ENCODE results near the gene RASA3.

RASA3 gene

DNA sequence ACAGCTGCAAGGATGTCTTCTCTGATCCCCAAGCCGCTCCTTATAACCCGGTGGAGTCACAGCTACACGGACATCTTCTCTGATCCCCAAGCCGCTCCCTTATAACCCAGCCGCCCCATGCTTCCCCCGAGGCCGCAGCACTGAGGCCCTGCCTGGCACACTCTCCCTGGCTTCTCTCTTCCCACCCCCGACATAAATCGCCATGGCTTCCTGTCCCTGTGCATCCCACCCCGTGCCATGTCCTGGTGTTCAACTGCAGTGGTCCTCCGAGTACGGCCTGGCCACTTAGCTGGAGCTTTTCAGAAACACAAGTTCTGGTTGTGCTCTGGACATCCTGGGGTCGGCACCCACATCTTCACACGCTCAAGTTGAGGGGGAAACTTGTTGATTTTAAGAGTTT, 60.4 kb downstream of the RASA3 start:
- H3K4me3 ChIP-seq = peak overlapping the region in 2 of 10 experiments; percentile 21 to 23; a peak in 2 of 20 replicates
- peak overlapping the region in 9 of 11 experiments; percentile 43 to 73 (median 57); a peak in 19 of 22 replicates for H3K27ac ChIP-seq
- H3K9me3 ChIP-seq (replicated peaks in 1 of 11) = peaks cover 0 to 5% (median 0%) of the 10 kb centered on the region in 11 experiments; a peak in 3 of 22 replicates
- peaks cover 22 to 56% (median 34%) of the 10 kb centered on the region in 11 experiments; a peak in 19 of 22 replicates for H3K36me3 ChIP-seq
- H3K9ac ChIP-seq = peak overlapping the region; percentile 26 to 60 (median 54); a peak in 18 of 22 replicates
- peak overlapping the region; percentile 68 to 86 (median 75) for H3K4me2 ChIP-seq
- TF ChIP-seq Cebpa-rat (IDR thresholded peaks at IDR 0.05) = no peak
- peaks cover 63 to 84% (median 76%) of the 10 kb centered on the region in 10 experiments for H3K4me1 ChIP-seq
- H3K27me3 ChIP-seq = no peaks in the 10 kb centered on the region
- H4K20me1 ChIP-seq = peaks cover 12 to 69% (median 30%) of the 10 kb centered on the region in 11 experiments; a peak in 17 of 22 replicates

DNA sequence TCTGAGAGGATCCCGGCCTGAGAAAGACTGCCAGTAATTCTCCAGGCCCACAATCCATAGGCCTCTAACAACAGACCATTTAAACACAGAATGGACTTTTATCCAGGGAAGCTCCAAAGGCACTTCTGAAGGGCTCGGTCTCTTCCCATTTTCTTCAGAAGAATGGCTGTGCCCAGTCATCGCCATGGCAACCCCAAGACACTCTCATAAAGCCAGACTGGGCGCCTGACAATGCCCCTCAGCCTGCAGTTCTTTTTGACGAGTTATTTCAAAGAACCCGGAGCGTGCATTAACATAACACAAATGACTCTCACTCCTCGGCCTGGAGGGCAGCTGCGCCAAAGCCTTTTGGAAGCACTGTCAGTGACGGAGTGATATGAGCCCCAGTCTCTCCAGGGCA, 61.0 kb downstream of the RASA3 start:
- H3K27ac ChIP-seq = peak overlapping the region in 9 of 11 experiments; percentile 43 to 73 (median 57); a peak in 16 of 22 replicates
- peak overlapping the region; percentile 26 to 60 (median 54); a peak in 15 of 22 replicates for H3K9ac ChIP-seq
- peaks cover 63 to 84% (median 76%) of the 10 kb centered on the region in 10 experiments for H3K4me1 ChIP-seq
- peaks cover 22 to 53% (median 32%) of the 10 kb centered on the region in 11 experiments; a peak in 19 of 22 replicates for H3K36me3 ChIP-seq
- TF ChIP-seq Cebpa-rat (IDR thresholded peaks at IDR 0.05) = no peak
- H3K27me3 ChIP-seq = no peaks in the 10 kb centered on the region
- H3K4me3 ChIP-seq = 0 out of 20 replicates have a peak overlapping the region, but pooled peaks of 1 of the 10 experiments have one; percentile 21
- peak overlapping the region; percentile 68 to 86 (median 75) for H3K4me2 ChIP-seq
- peaks cover 0 to 5% (median 0%) of the 10 kb centered on the region in 11 experiments; a peak in 3 of 22 replicates for H3K9me3 ChIP-seq (replicated peaks in 1 of 11)
- peaks cover 6 to 69% (median 25%) of the 10 kb centered on the region in 11 experiments; a peak in 15 of 22 replicates for H4K20me1 ChIP-seq

DNA sequence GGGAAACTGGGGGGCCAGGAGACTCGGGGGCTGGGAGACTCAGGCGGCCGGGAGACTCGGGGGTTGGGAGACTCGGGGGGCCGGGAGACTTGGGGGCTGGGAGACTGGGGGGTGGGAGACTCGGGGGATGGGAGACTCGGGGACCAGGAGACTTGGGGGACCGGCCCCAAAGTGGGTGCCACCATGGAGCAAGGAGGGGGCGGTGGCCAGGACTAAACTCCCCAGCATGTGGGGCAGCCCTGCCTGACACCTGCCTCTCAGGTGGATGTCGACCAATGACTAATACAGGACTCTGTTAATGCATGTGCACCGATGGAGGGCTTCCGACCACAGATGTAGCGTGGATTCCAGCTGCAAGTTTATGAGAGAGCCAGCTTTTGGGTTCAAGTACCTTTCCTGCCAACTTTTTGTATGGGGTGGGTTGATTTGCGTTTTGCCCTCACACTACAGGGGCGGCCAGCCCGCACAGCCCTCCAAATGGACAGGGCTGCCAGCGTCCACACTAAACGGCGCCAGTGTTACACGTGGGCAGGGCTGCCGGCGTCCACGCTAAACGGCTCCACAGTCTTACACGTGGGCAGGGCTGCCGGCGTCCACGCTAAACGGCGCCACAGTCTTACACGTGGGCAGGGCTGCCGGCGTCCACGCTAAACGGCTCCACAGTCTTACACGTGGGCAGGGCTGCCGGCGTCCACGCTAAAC, 62.2 kb downstream of the RASA3 start:
- Histone ChIP-seq H3K4me3 (no peak overlapping the region), H3K9ac (no peak overlapping the region), H3K27ac (peak overlapping the region in 7 of 11 experiments; percentile 18 to 55 (median 47); a peak in 11 of 22 replicates), H3K4me1 (peaks cover 72 to 86% (median 81%) of the 10 kb centered on the region in 10 experiments), H3K9me3 (replicated peaks in 1 of 11) (peaks cover 0 to 5% (median 0%) of the 10 kb centered on the region in 11 experiments; a peak in 3 of 22 replicates), H3K4me2 (peak overlapping the region in 5 of 11 experiments; percentile 9 to 57 (median 40); a peak in 5 of 22 replicates), H4K20me1 (peaks cover 0 to 72% (median 17%) of the 10 kb centered on the region in 11 experiments; a peak in 11 of 22 replicates), H3K27me3 (no peaks in the 10 kb centered on the region), H3K36me3 (peaks cover 15 to 45% (median 25%) of the 10 kb centered on the region in 11 experiments; a peak in 18 of 22 replicates)
- no peak for TF ChIP-seq Cebpa-rat (IDR thresholded peaks at IDR 0.05)

DNA sequence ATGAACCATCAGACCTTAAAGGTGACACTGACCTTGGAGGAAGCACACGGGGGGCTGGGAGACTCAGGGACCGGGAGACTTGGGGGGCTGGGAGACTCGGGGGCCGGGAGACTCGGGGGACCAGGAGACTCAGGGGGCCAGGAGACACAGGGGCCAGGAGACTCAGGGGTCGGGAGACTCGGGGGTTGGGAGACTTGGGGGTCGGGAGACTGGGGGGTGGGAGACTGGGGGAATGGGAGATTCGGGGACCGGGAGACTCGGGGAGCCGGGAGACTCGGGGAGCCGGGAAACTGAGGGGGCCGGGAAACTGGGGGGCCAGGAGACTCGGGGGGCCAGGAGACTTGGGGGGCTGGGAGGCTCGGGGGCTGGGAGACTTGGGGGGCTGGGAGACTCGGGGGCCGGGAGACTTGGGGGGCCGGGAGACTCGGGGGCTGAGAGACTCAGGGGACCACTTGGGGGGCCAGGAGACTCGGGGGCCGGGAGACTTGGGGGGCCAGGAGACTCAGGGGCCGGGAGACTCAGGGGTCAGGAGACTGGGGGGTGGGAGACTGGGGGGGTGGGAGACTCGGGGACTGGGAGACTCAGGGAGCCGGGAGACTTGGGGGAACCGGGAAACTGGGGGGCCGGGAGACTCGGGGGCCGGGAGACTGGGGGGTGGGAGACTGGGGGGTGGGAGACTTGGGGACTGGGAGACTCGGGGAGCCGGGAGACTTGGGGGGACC, 62.9 kb downstream of the RASA3 start:
- Histone ChIP-seq H3K27me3 (no peaks in the 10 kb centered on the region), H3K4me2 (peak overlapping the region; percentile 87 to 100 (median 99)), H3K36me3 (peaks cover 12 to 38% (median 21%) of the 10 kb centered on the region in 11 experiments; a peak in 18 of 22 replicates), H3K27ac (peak overlapping the region in 10 of 11 experiments; percentile 91 to 100 (median 99); a peak in 20 of 22 replicates), H3K4me1 (peaks cover 72 to 84% (median 79%) of the 10 kb centered on the region in 10 experiments), H3K4me3 (peak overlapping the region in 8 of 10 experiments; percentile 27 to 69 (median 62); a peak in 15 of 20 replicates), H4K20me1 (peaks cover 0 to 70% (median 10%) of the 10 kb centered on the region in 11 experiments; a peak in 11 of 22 replicates), H3K9me3 (replicated peaks in 1 of 11) (peaks cover 0 to 5% (median 0%) of the 10 kb centered on the region in 11 experiments; a peak in 3 of 22 replicates), H3K9ac (peak overlapping the region; percentile 32 to 97 (median 93); a peak in 21 of 22 replicates)
- TF ChIP-seq Cebpa-rat (IDR thresholded peaks at IDR 0.05) = no peak

DNA sequence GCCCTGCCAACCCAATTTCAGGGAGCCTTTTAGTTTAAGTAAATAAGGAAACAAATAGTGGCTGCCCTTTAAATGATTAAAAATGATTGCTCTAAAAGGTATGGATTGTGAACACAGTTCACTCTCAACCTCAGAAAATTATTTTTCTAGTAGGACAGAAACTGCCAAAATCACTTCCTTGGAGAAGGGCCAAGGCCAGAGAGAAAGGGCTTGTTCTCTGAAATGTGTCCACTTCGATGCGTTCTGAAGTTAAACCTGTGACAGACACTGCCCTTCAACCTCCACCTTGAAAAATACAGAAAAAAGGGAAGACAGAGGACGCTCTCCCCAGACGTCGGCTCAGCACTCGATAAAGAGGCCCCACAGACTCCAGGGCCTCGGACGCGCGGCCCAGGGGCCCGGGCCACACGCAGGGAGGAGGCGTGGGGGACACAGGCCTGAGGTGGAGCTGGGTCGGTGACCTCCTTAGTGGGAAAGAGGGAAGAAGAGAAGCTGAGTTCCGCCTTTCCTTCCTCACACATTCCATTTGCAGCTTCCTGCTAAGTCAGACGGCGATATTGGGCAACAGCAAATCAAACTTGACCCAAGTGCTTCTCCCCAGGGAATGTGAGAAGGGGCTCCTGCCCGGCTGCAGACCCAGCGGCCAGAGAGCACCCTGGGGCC, 63.6 kb downstream of the RASA3 start:
- Histone ChIP-seq H3K4me2 (peak overlapping the region; percentile 87 to 100 (median 99)), H3K27me3 (no peaks in the 10 kb centered on the region), H3K4me3 (peak overlapping the region in 9 of 10 experiments; percentile 38 to 69 (median 62); a peak in 16 of 20 replicates), H3K4me1 (peaks cover 74 to 84% (median 79%) of the 10 kb centered on the region in 10 experiments), H3K27ac (peak overlapping the region; percentile 53 to 100 (median 99); a peak in 21 of 22 replicates), H4K20me1 (peaks cover 0 to 64% (median 3%) of the 10 kb centered on the region in 11 experiments; a peak in 10 of 22 replicates), H3K9ac (peak overlapping the region; percentile 72 to 97 (median 93); a peak in 21 of 22 replicates), H3K9me3 (replicated peaks in 1 of 11) (peaks cover 0 to 5% (median 0%) of the 10 kb centered on the region in 11 experiments; a peak in 3 of 22 replicates), H3K36me3 (peaks cover 8 to 31% (median 17%) of the 10 kb centered on the region in 11 experiments; a peak in 18 of 22 replicates)
- TF ChIP-seq Cebpa-rat (IDR thresholded peaks at IDR 0.05) = peak; percentile 25 to 86 (median 67); a peak in 15 of 22 replicates

DNA sequence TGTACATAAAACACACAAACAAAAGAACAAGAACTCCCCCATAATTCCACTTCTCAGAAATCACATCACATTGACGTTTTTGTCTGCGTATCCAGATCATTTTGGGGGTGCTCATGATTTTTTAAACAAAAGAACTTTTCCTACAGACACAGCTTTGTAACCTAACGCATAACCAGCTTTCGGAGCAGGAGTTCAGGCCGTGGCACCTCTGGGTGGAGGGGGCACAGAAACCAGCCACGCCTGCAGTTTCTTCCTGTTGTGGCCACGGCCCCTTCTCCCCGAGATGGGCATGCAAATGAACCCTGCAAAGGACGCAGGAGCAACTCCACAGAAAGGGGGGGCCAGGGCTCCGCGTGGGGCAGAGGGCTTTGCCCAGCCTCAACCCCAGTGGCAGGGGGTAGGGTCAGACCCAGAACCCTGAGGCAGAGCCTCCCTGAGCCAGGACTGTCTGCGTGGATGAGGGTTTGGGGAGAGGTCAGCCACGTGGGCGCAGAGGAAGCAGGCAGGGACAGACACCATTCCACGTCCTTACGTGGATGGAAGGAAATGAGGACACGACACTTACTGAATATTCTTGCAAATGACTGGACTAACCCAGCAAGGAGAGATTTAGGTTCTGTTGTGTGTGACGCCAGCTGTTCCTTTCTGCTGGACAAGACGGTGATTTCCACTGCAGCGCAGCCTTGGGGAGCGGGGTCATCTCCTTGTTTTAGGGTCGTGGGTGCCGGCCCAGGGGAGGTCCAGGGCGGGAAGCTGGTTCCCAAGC, 64.4 kb downstream of the RASA3 start:
- Histone ChIP-seq H3K9me3 (replicated peaks in 1 of 11) (peaks cover 0 to 5% (median 0%) of the 10 kb centered on the region in 11 experiments; a peak in 3 of 22 replicates), H3K4me3 (peak overlapping the region; percentile 38 to 69 (median 61); a peak in 17 of 20 replicates), H3K27ac (peak overlapping the region; percentile 53 to 100 (median 99)), H4K20me1 (peaks cover 0 to 59% (median 0%) of the 10 kb centered on the region in 11 experiments; a peak in 4 of 22 replicates), H3K36me3 (peaks cover 3 to 25% (median 12%) of the 10 kb centered on the region in 11 experiments; a peak in 12 of 22 replicates), H3K9ac (peak overlapping the region; percentile 72 to 97 (median 93)), H3K27me3 (no peaks in the 10 kb centered on the region), H3K4me1 (peaks cover 80 to 86% (median 82%) of the 10 kb centered on the region in 10 experiments), H3K4me2 (peak overlapping the region; percentile 87 to 100 (median 99))
- TF ChIP-seq Cebpa-rat (IDR thresholded peaks at IDR 0.05) = no peak

DNA sequence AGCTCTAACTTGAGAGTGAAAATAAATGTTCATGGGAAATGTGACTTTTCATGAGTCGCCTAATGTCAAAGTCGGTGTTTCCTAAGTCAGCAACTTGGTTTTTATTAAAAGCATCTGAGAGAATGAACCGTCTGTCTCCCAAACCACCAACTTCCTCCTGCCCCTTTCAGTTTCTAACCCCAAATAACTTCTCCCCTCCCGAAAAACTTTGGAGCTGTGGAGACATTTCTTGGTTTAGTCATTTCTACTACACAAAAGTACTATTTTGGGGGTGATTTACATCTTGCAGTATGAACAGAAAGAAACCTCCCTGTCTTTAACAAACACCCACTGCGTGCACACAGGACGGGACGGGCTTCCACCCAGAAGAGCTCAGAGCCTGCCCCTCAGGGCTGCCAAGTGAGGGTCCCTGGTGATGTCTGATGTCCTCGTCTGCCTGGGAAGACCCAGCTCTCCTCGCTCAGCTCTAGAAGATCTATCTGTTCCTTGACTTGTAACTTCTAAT, 65.0 kb downstream of the RASA3 start:
- peak overlapping the region; percentile 60 to 100 (median 99) for H3K27ac ChIP-seq
- H3K4me1 ChIP-seq = peaks cover 79 to 87% (median 82%) of the 10 kb centered on the region in 10 experiments

More for the DNA sequence above, 65.0 kb downstream of the RASA3 start:
- H3K36me3 ChIP-seq = peaks cover 3 to 19% (median 11%) of the 10 kb centered on the region in 11 experiments; a peak in 12 of 22 replicates
- peak overlapping the region; percentile 87 to 100 (median 99) for H3K4me2 ChIP-seq
- H3K27me3 ChIP-seq = no peaks in the 10 kb centered on the region
- no peak for TF ChIP-seq Cebpa-rat (IDR thresholded peaks at IDR 0.05)
- peak overlapping the region; percentile 38 to 69 (median 61); a peak in 19 of 20 replicates for H3K4me3 ChIP-seq
- peaks cover 0 to 60% (median 0%) of the 10 kb centered on the region in 11 experiments; a peak in 4 of 22 replicates for H4K20me1 ChIP-seq
- H3K9ac ChIP-seq = peak overlapping the region; percentile 73 to 97 (median 93)
- peaks cover 0 to 5% (median 0%) of the 10 kb centered on the region in 11 experiments; a peak in 3 of 22 replicates for H3K9me3 ChIP-seq (replicated peaks in 1 of 11)

Measured in BLaER1 treated with 17β-estradiol and CSF1 and Interleukin-3, amounts not matched to agents 10 nM and 100 nM (cell line).